ENCODE results near the gene TAS2R1.

TAS2R1 gene

GRCh38 chr5:9642621-9643020, 12.5 kb upstream of the TAS2R1 start:
- TF ChIP-seq CTCF (conservative IDR thresholded peaks at IDR 0.05; ENCODE audit: low read depth, low read length): no peak
- no peak for DNase-seq (ENCODE audit: low read depth)
- no peak overlapping the region for H3K4me3 ChIP-seq (ENCODE audit: low read length)

- no peak overlapping the region for H3K4me3 ChIP-seq (ENCODE audit: low read length)
- DNase-seq (ENCODE audit: low read depth): no peak
- TF ChIP-seq CTCF (conservative IDR thresholded peaks at IDR 0.05; ENCODE audit: low read depth, low read length): no peak
Measured at GRCh38 chr5:9641806-9642355, 11.7 kb upstream of the TAS2R1 start.

- TF ChIP-seq CTCF (conservative IDR thresholded peaks at IDR 0.05; ENCODE audit: low read depth, low read length): no peak
- DNase-seq (ENCODE audit: low read depth): no peak
- H3K4me3 ChIP-seq (ENCODE audit: low read length): no peak overlapping the region
Measured at GRCh38 chr5:9632495-9632894, 2.3 kb upstream of the TAS2R1 start.

- H3K4me3 ChIP-seq (ENCODE audit: low read length): no peak overlapping the region
- TF ChIP-seq CTCF (conservative IDR thresholded peaks at IDR 0.05; ENCODE audit: low read depth, low read length): no peak
- no peak for DNase-seq (ENCODE audit: low read depth)
Measured at GRCh38 chr5:9627541-9627940, 2.6 kb downstream of the TAS2R1 start.

GRCh38 chr5:9626955-9627354, 3.2 kb downstream of the TAS2R1 start:
- no peak for TF ChIP-seq CTCF (conservative IDR thresholded peaks at IDR 0.05; ENCODE audit: low read depth, low read length)
- H3K4me3 ChIP-seq (ENCODE audit: low read length): no peak overlapping the region
- DNase-seq (ENCODE audit: low read depth): no peak

GRCh38 chr5:9625731-9626130, 4.4 kb downstream of the TAS2R1 start:
- DNase-seq (ENCODE audit: low read depth): no peak
- TF ChIP-seq CTCF (conservative IDR thresholded peaks at IDR 0.05; ENCODE audit: low read depth, low read length): no peak
- H3K4me3 ChIP-seq (ENCODE audit: low read length): no peak overlapping the region

- DNase-seq (ENCODE audit: low read depth): no peak
- no peak for TF ChIP-seq CTCF (conservative IDR thresholded peaks at IDR 0.05; ENCODE audit: low read depth, low read length)
- no peak overlapping the region for H3K4me3 ChIP-seq (ENCODE audit: low read length)
Measured at GRCh38 chr5:9625286-9625685, 4.9 kb downstream of the TAS2R1 start.

All from retinal pigment epithelial cell (primary cell).